GM18499 (cell line): ENCODE data around the gene SCN4A.

Source experiments
- ATAC-seq: cut with Tn5 transposase; IDR thresholded peaks from one replicate; pipeline ENCODE4 v1.9.1; 2021; ENCODE audit warnings: moderate number of reproducible peaks; ENCODE audit not compliant: insufficient read depth, unreplicated experiment

The SCN4A gene

DNA sequence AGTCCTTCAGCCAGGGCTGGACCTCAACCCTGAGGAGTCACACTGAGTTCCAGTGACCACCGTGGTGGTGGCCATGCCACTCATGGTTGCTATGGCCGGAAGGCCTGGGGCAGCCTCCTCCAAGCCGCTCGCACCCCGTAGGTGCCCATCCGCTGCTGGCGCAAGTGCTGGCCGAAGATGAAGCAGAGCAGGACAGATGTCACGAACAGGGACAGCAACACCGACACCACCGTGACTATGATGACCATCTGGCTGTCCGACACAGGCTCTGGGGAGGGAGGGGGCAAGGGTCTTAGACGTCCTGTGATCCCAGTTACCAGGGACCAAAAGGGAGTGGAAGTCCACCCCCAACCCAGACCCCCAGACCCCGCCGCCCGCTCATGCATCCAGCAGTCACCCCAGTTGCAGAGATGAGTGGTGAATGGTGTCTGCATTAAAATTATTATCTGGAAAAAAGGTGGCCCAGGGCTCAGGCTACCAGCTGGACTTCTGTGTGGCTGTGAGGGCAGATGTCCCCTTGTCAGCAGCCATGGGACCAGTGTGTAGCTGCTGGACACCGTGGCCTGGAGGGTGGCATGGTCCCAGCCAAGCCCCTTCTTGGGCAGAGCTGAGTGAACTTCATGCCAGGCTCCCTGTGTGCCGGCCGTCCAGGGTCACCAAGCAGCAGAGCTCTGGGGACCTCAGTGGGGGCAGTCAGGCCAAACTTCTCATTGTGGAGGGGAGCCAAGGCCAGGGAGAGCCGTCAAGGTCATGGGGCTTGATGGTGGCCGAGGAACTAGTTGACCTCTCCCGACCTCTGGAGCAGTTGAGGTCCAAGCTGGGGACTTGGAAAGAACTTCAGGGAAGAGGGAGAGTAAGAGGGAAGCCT, 30.2 kb upstream of the SCN4A start:
- ATAC-seq = no peak

DNA sequence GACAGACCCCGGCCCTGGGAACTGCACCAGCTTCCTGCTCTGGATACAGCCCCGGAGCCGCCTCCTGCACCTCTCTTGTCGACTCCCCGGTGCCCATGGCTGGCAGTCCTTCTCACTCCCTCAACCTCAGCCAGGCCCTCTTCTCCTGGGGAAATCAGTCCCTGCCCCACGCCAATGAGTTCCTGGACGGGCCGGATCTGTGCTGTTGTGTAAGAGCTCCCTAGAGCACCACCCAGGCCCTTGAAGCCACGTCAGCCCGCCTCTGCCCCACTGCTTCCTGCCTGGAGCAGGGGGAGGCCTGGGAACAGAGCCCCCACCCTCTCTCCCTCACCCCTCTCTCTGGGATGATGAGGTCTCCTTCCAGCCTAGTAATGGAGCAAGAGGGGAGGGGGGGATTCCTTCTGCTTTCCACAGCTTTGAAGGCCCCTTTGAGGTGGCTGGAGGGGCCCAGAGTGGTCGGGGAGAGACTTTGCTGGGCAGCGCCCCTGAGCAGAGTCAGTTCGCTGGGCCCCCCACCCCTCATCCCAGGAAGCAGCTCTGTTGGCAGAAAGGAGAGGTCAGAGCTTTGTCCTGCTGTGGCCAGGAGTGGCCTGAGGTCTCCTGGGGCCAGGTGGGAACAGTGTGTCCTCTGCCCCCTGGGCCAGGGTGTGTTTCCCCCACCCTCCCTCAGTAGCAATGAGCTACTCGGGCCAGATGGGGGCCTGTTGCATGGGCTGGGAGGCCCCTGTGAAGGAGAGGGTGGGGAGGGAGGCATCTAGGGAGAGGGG, 29.2 kb upstream of the SCN4A start:
- ATAC-seq = no peak

DNA sequence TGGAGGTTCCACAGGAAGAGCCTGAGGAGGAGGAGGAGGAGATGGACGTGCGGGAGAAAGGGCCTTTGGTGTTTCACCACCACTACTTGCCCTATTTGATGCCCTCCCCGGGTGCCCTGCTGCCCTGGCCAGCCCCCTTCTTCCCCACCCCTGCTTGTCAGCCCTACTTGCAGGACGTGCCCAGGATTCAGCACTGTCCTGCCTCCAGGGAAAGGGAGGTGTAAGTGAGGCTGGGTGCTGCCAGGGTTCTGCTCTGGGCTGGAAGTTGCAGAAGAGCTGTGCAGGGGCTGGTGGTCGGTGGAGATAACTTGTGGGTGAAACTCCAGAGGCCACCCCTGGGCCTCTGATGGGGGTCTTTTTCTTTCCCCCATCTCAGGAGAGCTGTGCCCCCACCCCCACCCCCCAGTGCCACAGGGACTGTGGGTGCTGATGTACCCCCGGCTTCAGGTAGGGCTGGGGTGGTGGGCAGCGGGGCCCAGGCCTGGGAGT, 28.4 kb upstream of the SCN4A start:
- ATAC-seq = no peak

- ATAC-seq = no peak
Measured at GRCh38 chr17:63999680-64000531, 27.2 kb upstream of the SCN4A start.

DNA sequence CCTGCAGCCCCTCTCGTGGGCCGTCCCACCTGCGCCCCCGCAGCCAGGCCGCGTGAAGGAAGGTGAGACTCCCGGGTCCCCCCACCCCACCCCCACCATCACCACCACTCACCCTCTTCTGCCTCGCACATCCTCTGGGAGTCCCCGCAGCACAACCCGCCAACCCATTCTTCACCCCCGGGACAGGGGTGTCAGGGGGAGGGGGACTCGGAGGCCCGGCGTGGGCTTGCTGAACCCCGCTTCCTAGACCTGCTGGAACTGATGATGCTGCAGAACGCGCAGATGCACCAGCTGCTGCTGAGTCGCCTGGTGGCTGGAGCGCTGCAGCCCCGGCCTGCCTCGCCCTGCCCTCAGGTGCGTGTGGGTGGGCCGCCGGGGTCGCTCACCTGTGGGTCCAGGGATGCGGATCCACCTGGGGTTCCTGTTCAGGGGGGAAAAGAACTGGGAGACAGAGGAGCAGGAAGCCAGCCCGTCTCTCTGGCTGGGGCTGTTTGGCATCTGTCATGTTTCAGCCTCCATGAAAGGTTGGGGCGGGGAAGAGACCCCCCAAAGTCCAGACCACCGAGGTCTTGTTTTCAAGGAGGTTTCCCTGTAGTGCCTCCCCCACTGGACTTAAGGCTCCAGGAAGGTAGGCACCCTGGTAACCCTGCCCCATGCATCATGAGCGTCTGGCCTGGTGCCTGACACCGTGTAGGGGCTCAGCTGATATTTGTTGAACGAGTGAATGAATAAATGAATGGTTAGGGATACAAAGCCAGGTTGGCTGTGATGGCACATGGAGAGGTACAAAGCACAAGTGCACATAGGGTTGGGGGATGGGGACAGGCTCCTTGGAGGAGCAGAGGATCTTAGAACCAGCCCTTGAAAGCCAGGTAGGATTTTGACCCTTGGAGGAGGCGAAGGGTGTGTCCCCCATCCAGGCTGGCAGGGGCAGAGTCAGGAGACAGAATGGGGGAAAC, 26.3 kb upstream of the SCN4A start:
- no peak for ATAC-seq

DNA sequence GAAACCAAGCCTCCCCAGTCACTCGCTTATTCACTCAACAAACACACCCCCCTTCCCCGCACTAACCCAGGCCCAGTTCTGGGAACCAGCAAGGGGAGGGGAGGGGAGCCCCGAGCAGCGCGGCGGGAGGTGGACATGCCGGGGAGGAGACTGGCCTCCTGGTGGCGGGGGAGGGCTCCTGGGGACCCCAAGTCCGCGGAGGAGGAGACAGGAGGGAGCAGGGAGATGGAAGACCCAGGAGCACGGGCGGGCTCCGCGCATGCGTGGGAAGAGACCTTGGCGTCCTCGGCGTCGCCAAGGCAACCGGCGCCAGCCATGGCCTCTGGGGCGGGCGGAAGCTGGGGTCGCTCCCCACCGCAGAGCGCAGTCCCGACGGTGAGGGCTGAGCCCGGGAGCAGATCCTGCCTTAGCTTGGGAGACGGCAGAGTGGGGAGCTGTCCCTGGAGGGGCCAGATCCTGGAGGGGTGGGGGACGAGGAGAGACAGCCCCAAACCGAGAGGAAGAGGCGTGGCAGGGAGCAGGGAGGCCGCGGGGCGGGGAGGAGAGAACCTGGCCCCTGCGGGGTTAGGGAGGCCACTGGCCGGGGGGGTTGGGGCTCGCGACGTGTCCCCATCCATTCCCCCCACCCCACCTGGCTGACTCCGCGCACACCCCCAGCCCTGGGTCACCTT, 25.5 kb upstream of the SCN4A start, which contains the start of gene PRR29:
PRR29 (plus strand) TSS at position 302 of the 671 bp plus-strand sequence; CDS start at position 316, 14 bp downstream.
- no peak for ATAC-seq

GRCh38 chr17:63997341-63998048, 24.8 kb upstream of the SCN4A start:
- ATAC-seq = no peak

DNA sequence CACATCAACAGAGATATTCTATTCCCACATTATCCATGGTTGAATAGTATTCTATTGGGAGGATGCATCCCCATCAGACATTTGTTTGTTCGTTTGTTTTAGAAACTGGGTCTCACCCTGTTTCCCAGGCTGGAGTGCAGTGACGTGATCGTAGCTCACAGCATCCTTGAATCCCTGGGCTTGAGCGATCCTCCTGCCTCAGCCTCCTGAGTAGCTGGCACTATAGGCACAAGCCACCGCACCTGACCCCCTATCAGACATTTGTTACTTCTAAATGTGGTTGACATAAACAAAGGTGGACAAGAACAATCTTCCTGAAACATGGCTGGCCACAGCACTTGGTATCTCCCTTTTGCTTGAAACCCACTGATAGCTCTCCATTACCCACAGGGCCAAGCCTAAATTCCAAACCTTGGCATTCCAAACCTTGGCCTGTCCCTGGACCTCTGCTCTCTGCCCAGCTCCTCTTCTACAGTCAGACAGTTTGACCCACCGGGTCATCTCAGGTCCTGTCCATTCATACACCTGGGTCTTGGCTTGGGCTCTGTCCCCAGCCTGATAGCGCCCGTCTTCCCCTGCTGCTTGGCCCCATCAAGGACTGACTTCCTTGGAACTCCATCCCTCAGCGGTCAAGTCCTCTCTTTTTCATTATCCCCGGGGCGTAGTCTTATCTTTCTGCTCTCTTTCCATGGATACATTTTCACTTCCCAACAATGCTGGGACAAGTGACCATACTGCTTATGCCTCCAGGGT, 23.9 kb upstream of the SCN4A start:
- no peak for ATAC-seq

DNA sequence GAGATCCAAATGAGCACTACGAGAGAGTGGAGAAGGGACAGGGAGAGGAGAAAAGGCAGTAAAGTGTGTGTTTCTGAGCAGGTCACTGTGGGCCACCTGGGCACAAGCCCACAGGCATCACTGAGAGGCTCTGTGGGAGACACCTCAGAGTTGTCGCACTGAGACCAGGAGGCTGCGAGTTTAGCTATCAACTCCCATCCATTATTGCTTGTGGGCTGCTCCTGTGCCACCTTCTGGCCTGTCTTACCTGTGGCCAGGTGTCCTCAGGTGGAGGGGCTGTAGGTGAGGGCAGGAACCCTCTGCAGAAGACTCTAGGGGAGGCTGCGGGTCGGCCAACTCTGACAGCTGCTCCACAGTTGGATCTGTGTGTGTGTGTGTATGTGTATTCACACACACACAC, 22.9 kb upstream of the SCN4A start:
- no peak for ATAC-seq

GRCh38 chr17:63993368-63993985, 20.8 kb upstream of the SCN4A start:
- ATAC-seq = no peak

- no peak for ATAC-seq
Measured at GRCh38 chr17:63991611-63992010, 18.9 kb upstream of the SCN4A start.

DNA sequence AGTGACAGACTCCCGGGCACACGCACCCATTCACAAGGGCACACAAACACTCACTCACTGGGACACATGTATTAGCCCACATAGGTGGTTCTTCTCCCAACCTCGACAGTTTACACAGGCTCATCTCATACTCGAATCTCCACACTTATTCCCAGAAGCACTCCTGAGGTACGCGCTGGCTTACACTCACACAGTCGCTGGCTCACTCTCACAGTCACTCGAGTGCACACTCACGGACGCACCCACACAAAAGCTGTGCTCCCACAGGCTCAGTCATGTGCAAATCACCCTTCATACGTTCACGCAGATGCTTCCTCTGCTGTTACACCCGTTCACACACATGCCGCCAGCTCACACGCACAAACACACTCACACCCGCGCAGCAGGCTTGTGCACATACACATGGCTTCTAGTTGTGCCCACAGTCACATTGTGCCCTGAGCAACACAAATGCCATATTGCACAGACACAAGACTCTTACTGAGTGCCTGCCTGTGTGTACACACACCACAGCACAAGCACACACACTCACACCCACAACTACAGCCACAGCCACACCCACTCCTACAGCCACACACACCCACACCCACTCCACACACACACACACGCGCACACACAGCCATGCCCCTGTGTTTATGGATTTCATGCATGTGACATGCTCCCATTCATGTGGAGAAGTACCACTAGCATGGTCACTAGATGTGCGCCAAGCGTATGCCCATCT, 17.1 kb upstream of the SCN4A start:
- ATAC-seq = no peak

GRCh38 chr17:63988741-63989621, 16.3 kb upstream of the SCN4A start:
- no peak for ATAC-seq

- no peak for ATAC-seq
Measured at GRCh38 chr17:63988127-63988478, 15.4 kb upstream of the SCN4A start.
